Lung (tissue), 12 donors: ENCODE data around the gene SKA1. TPM values are rescaled to one million over a fixed set of nuclear protein-coding genes. Genes with fewer than 3 reads are reported as not detected.
"Not testable (repeated sequence)": the region's sequence is repeated elsewhere in the genome, so short reads cannot be mapped to it uniquely, and the experiment has no call there.

Experiments
- ATAC-seq: fragments of 200-7000 bp; cut with Tn5 transposase; one replicate; pipeline ENCODE4 v1.9.1; 2020; ENCODE audit warnings: moderate number of reproducible peaks; ENCODE audit not compliant: insufficient read depth, low FRiP score
- DNase-seq, 3 donors: peaks; one replicate each; pipeline ENCODE4 v3.0.0-alpha.2; 2013 to 2017
- H3K27ac ChIP-seq, 2 donors: one replicate each; pipeline ENCODE4 v1.5.1; 2013; ENCODE audit warnings: mild to moderate bottlenecking in 2 of 2, moderate library complexity in 2 of 2, control low read depth in 1 of 2, inconsistent platforms in 1 of 2, low read depth in 1 of 2, low read length in 1 of 2
- H3K27me3 ChIP-seq, 3 donors: one replicate each; pipeline ENCODE4 v1.5.1; 2013; ENCODE audit warnings: low read length in 2 of 3; ENCODE audit not compliant: control insufficient read depth in 3 of 3, insufficient read depth in 3 of 3
- H3K36me3 ChIP-seq, 4 donors: one replicate each; pipeline ENCODE4 v1.5.1; 2013; ENCODE audit warnings: low read length in 4 of 4, mild to moderate bottlenecking in 1 of 4, moderate library complexity in 1 of 4; ENCODE audit not compliant: control insufficient read depth in 4 of 4, insufficient read depth in 4 of 4
- H3K4me1 ChIP-seq, 5 donors: one replicate each; pipeline ENCODE4 v1.5.1; 2013; ENCODE audit warnings: low read length in 5 of 5, mild to moderate bottlenecking in 2 of 5, moderate library complexity in 1 of 5; ENCODE audit not compliant: control insufficient read depth in 5 of 5, insufficient read depth in 5 of 5
- H3K4me3 ChIP-seq: one replicate; pipeline ENCODE4 v1.5.1; 2013; ENCODE audit warnings: mild to moderate bottlenecking, control low read depth, moderate library complexity
- H3K9ac ChIP-seq, 2 donors: one replicate each; pipeline ENCODE4 v1.5.1; 2013; ENCODE audit warnings: low read length in 2 of 2, control low read depth in 1 of 2; ENCODE audit not compliant: insufficient read depth in 1 of 2
- H3K9me3 ChIP-seq, 4 donors: one replicate each; pipeline ENCODE4 v1.5.1; 2013; ENCODE audit warnings: low read length in 3 of 4, mild to moderate bottlenecking in 1 of 4, moderate library complexity in 1 of 4; ENCODE audit not compliant: control insufficient read depth in 4 of 4, insufficient read depth in 3 of 4
- CTCF ChIP-seq: IDR thresholded peaks from 2 replicates; pipeline ENCODE4 v1.5.1; 2012; ENCODE audit warnings: mild to moderate bottlenecking; ENCODE audit errors: control extremely low read depth, extremely low read depth
- WGBS, 2 donors: extraction: QIAGEN DNeasy Blood & Tissue Kit; methylation state at CpG; one replicate each; pipeline ENCODE4 v1.1.7; 2013; 5-methylcytosine and 5-hydroxymethylcytosine counted together
- polyA plus RNA-seq, 2 donors: library from polyadenylated mRNA; stranded (reverse); fragments of 200-250 nt; gene quantifications; one replicate each; pipeline ENCODE4 v1.2.1, GENCODE V29; 2013
- total RNA-seq, 2 donors: library from RNA; depleted of rRNA in 1 of 2; stranded (reverse); fragments of >200 nt in 1 of 2; gene quantifications; one replicate each; pipeline ENCODE4 v1.2.1, GENCODE V29; 2014 to 2021
- donor health status: control.
- donor health status: control.
- donor health status: Bipolar disorder and iron deficiency.
- donor health status: healthy.
- donor health status: DM: yes; HTN: yes; CAD: no.

The SKA1 gene
- total and polyA plus RNA-seq, 4 donors = 0.49 to 1.3 (median 0.54) TPM

DNA sequence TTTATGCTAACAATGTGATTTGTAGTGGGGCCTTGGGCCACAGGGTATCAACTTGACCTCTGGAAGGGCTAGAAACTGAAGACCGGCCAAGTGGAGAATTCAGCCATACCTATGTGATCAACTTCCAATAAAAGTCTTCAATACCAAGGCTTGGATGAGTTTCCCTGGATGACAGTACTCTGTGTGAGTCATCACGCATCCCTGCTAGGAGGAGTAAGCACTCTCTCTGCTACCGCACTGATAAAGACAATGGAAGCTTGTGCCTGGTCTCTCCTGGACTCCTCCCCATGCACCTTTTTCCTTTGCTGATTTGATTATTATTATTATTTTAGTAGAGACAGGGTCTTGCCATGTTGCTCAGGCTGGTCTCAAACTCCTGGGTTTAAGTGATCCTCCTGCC lies 58.1 kb downstream of the SKA1 start:
- 85 to 95% methylated on average over 3 of the region's 3 CpGs for WGBS, 2 donors
- H3K27me3 ChIP-seq = no peaks in the 10 kb centered on the region
- no peak overlapping the region for H3K27ac ChIP-seq
- DNase-seq (no peak), ATAC-seq (no peak)
- no peaks in the 10 kb centered on the region for H3K9me3 ChIP-seq
- no peaks in the 10 kb centered on the region for H3K36me3 ChIP-seq
- H3K9ac ChIP-seq = no peak overlapping the region
- no peaks in the 10 kb centered on the region for H3K4me1 ChIP-seq
- no peak for TF ChIP-seq CTCF
- H3K4me3 ChIP-seq = no peak overlapping the region

GRCh38 chr18:50436742-50437141 lies 61.9 kb downstream of the SKA1 start:
- 87 to 89% methylated on average over 1 of the region's 1 CpG for WGBS, 2 donors
- H3K27me3 ChIP-seq = not testable (repeated sequence)

GRCh38 chr18:50439460-50440015 lies 64.7 kb downstream of the SKA1 start:
- DNase-seq (no peak), ATAC-seq (no peak)
- WGBS, 2 donors = 76 to 84% methylated on average over 2 of the region's 2 CpGs
- Histone ChIP-seq H3K27me3 (no peaks in the 10 kb centered on the region), H3K9ac (no peak overlapping the region), H3K9me3 (peaks cover 0 to 7% (median 1%) of the 10 kb centered on the region in 4 donors), H3K4me1 (no peaks in the 10 kb centered on the region), H3K36me3 (no peaks in the 10 kb centered on the region), H3K4me3 (no peak overlapping the region), H3K27ac (no peak overlapping the region)
- TF ChIP-seq CTCF = no peak

More at GRCh38 chr18:50436742-50437141, 61.9 kb downstream of the SKA1 start:
- not testable (repeated sequence) for H3K9me3 ChIP-seq, H3K36me3 ChIP-seq, H3K27ac ChIP-seq, H3K9ac ChIP-seq, H3K4me1 ChIP-seq, DNase-seq, H3K4me3 ChIP-seq, ATAC-seq

DNA sequence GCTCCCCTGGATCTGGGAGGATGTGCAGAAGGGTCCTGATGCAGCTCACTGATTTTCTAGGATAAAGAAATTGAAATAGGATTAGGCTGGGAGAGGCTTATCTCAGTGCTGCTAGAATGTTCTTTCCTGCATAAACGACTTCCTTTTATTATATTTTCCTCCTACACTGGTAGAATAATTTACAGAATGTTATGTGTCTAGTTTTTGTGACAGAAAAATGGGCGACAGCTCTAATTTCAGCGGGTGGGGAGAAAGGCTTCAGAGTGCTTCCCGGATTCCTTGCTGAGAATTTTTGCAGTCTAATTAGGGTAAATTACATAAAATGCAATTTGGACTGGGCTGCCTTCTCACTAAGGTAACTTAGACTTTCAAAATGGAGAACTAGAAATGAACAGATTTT lies 66.2 kb downstream of the SKA1 start:
- Histone ChIP-seq H3K36me3 (no peaks in the 10 kb centered on the region), H3K4me1 (no peaks in the 10 kb centered on the region), H3K9ac (no peak overlapping the region), H3K27ac (no peak overlapping the region), H3K27me3 (no peaks in the 10 kb centered on the region), H3K9me3 (peaks cover 0 to 7% (median 1%) of the 10 kb centered on the region in 4 donors), H3K4me3 (no peak overlapping the region)
- DNase-seq = no peak
- WGBS, 2 donors = 66 to 69% methylated on average over 4 of the region's 4 CpGs
- ATAC-seq = no peak
- TF ChIP-seq CTCF = no peak
